HepG2 (cell line): ENCODE data around the gene ACYP2. TPM values are rescaled to one million over a fixed set of nuclear protein-coding genes. Genes with fewer than 3 reads are reported as not detected.

Experiments
- ARID2 ChIP-seq: sonication (generic); formaldehyde crosslinking; IDR thresholded peaks from 2 replicates; pipeline ENCODE4 v1.8.1; 2022; ENCODE audit warnings: mild to moderate bottlenecking, missing genetic modification reagents, borderline replicate concordance
- CEBPB ChIP-seq: IDR thresholded peaks from 2 replicates; pipeline ENCODE4 v1.6.1; 2011; ENCODE audit warnings: low read depth, low read length, improper control_type of control experiment, borderline replicate concordance
- CEBPG ChIP-seq: IDR thresholded peaks from 2 replicates; pipeline ENCODE4 v1.6.1; 2016
- ETV5 ChIP-seq: IDR thresholded peaks from 2 replicates; pipeline ENCODE4 v1.6.1; 2018; ENCODE audit warnings: missing biosample characterization, missing genetic modification reagents, inconsistent platforms, borderline replicate concordance
- ISL2 ChIP-seq: sonication (generic); formaldehyde crosslinking; IDR thresholded peaks from 2 replicates; pipeline ENCODE4 v1.5.0; 2020; ENCODE audit warnings: missing genetic modification reagents
- JDP2 ChIP-seq: sonication (generic); formaldehyde crosslinking; IDR thresholded peaks from 2 replicates; pipeline ENCODE4 v1.8.1; 2022; ENCODE audit warnings: missing genetic modification reagents, borderline replicate concordance
- MEF2D ChIP-seq: sonication (generic); formaldehyde crosslinking; IDR thresholded peaks from 2 replicates; pipeline ENCODE4 v1.5.1; 2020; ENCODE audit warnings: mild to moderate bottlenecking, missing genetic modification reagents
- MTA1 ChIP-seq: sonication (generic); formaldehyde crosslinking; IDR thresholded peaks from 2 replicates; pipeline ENCODE4 v1.4.0; 2020; ENCODE audit warnings: missing genetic modification reagents, mild to moderate bottlenecking, borderline replicate concordance
- PHB2 ChIP-seq: fragments of 450-650 bp; IDR thresholded peaks from 2 replicates; pipeline ENCODE4 v1.6.1; 2018; ENCODE audit not compliant: partially characterized antibody
- SALL1 ChIP-seq: sonication (generic); formaldehyde crosslinking; IDR thresholded peaks from 2 replicates; pipeline ENCODE4 v1.8.0; 2022; ENCODE audit warnings: mild to moderate bottlenecking, missing genetic modification reagents
- ZFYVE20 ChIP-seq: sonication (generic); formaldehyde crosslinking; IDR thresholded peaks from 2 replicates; pipeline ENCODE4 v1.8.0; 2023; ENCODE audit warnings: low read depth, mild to moderate bottlenecking, moderate library complexity, missing genetic modification reagents, borderline replicate concordance
- ZNF124 ChIP-seq: sonication (generic); formaldehyde crosslinking; IDR thresholded peaks from 2 replicates; pipeline ENCODE4 v1.4.0; 2020; ENCODE audit warnings: missing genetic modification reagents
- ZNF317 ChIP-seq: sonication (generic); formaldehyde crosslinking; IDR thresholded peaks from 2 replicates; pipeline ENCODE4 v1.5.0; 2020; ENCODE audit warnings: mild to moderate bottlenecking, missing genetic modification reagents
- ZNF350 ChIP-seq: sonication (generic); formaldehyde crosslinking; IDR thresholded peaks from 2 replicates; pipeline ENCODE4 v1.4.0; 2020; ENCODE audit warnings: mild to moderate bottlenecking, low read depth, missing genetic modification reagents, borderline replicate concordance
- ZNF484 ChIP-seq: sonication (generic); formaldehyde crosslinking; IDR thresholded peaks from 2 replicates; pipeline ENCODE4 v1.5.1; 2020; ENCODE audit warnings: mild to moderate bottlenecking, low read depth, missing genetic modification reagents, borderline replicate concordance
- ZNF549 ChIP-seq: sonication (generic); formaldehyde crosslinking; IDR thresholded peaks from 2 replicates; pipeline ENCODE4 v1.5.0; 2020; ENCODE audit warnings: missing genetic modification reagents
- ZNF749 ChIP-seq: sonication (generic); formaldehyde crosslinking; IDR thresholded peaks from 2 replicates; pipeline ENCODE4 v1.8.0; 2022; ENCODE audit warnings: mild to moderate bottlenecking, missing genetic modification reagents, moderate library complexity, borderline replicate concordance
- ZNF780A ChIP-seq: sonication (generic); formaldehyde crosslinking; IDR thresholded peaks from 2 replicates; pipeline ENCODE4 v1.8.0; 2022; ENCODE audit warnings: mild to moderate bottlenecking, missing genetic modification reagents, moderate library complexity
- ZNF839 ChIP-seq: sonication (generic); formaldehyde crosslinking; IDR thresholded peaks from 2 replicates; pipeline ENCODE4 v1.4.0; 2020; ENCODE audit warnings: missing genetic modification reagents, mild to moderate bottlenecking, borderline replicate concordance
- polyA plus RNA-seq, 8 experiments: library from polyadenylated mRNA; depleted of rRNA in 3 of 8; stranded (reverse) in 7 of 8; unstranded in 1 of 8; fragments of >200 nt; fragmentation: Illumina TruSeq in 4 of 8; extraction: Trizol in 4 of 8; gene quantifications; 2 replicates each; pipeline versions ENCODE4 v1.2.1 to v1.2.3, GENCODE V29; 2011 to 2016; ENCODE audit warnings: low read depth in 4 of 8, missing spikeins in 1 of 8, mixed read lengths in 1 of 8; ENCODE audit not compliant: insufficient read depth in 1 of 8
- total RNA-seq, 5 experiments: library from RNA; depleted of rRNA; stranded (reverse); fragments of >200 nt; fragmentation: Illumina TruSeq; extraction: Trizol; gene quantifications; 2 replicates each; pipeline ENCODE4 v1.2.3, GENCODE V29; 2016; ENCODE audit warnings: low read depth in 1 of 5
- TF ChIP-seq, protein P1 (sequence below): sonication (generic); formaldehyde crosslinking; IDR thresholded peaks from 2 replicates; pipeline ENCODE4 v1.5.0; 2020; ENCODE audit warnings: mild to moderate bottlenecking, missing genetic modification reagents
- TF ChIP-seq, protein P2 (sequence below): IDR thresholded peaks from 2 replicates; pipeline ENCODE4 v1.6.1; 2016; ENCODE audit warnings: mild to moderate bottlenecking, missing biosample characterization, missing genetic modification reagents
- TF ChIP-seq, protein P3 (sequence below): sonication (generic); formaldehyde crosslinking; IDR thresholded peaks from 2 replicates; pipeline ENCODE4 v1.4.0; 2020; ENCODE audit warnings: missing genetic modification reagents, low read depth, mild to moderate bottlenecking, borderline replicate concordance
- TF ChIP-seq, protein P4 (sequence below): sonication (generic); formaldehyde crosslinking; IDR thresholded peaks from 2 replicates; pipeline ENCODE4 v1.5.0; 2020; ENCODE audit warnings: mild to moderate bottlenecking, missing genetic modification reagents, borderline replicate concordance
- TF ChIP-seq, protein P5 (sequence below): sonication (generic); formaldehyde crosslinking; IDR thresholded peaks from 2 replicates; pipeline ENCODE4 v1.9.0; 2021; ENCODE audit warnings: missing genetic modification reagents, mild to moderate bottlenecking, borderline replicate concordance

ACYP2 gene
- total and polyA plus RNA-seq, 2 of the 13 experiments (the other 11 are each of a cell fraction or from before 2014, with no cell fraction given), result 12.3 to 12.7 TPM

DNA sequence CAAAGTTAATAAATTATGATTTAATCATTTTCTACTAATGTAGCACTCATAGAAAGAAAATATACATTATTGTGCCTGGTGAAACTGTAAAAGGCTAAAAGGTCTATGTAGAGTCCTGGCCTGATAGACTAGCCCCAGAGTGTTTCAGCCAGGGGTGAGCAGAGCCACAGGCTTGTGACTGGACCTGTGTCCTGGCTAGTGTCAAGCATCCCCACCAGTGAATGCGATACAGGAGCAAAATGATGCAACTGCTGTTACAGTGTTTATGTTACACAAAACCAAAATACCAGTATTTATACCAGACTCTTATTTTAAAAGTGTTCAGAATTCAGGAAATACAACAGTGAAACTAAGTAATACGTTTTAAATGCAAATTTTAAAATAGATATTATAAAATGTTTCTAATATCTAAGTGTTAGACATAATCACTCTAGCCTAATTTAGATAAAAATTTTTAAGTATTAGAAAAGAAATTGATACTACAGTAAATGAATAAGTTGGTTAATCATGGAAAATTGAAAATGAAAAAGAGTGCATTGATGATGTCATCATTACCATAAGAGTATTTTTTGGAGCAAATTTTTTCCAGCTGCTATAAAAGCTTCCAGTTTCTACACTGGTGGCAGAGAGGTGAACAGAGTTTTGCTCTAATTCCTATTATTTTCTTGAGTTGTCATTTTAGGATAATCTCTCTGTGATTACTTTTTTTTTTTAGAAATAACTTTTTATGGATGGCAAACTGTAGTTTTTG lies 146.8 kb downstream of the ACYP2 start (continued):
- TF ChIP-seq, protein P1, sequence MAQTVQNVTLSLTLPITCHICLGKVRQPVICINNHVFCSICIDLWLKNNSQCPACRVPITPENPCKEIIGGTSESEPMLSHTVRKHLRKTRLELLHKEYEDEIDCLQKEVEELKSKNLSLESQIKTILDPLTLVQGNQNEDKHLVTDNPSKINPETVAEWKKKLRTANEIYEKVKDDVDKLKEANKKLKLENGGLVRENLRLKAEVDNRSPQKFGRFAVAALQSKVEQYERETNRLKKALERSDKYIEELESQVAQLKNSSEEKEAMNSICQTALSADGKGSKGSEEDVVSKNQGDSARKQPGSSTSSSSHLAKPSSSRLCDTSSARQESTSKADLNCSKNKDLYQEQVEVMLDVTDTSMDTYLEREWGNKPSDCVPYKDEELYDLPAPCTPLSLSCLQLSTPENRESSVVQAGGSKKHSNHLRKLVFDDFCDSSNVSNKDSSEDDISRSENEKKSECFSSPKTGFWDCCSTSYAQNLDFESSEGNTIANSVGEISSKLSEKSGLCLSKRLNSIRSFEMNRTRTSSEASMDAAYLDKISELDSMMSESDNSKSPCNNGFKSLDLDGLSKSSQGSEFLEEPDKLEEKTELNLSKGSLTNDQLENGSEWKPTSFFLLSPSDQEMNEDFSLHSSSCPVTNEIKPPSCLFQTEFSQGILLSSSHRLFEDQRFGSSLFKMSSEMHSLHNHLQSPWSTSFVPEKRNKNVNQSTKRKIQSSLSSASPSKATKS, result no peak
- TF ChIP-seq MTA1 (CRISPR knock-in tag), result no peak
- no peak for TF ChIP-seq ZNF780A (CRISPR knock-in tag)
- TF ChIP-seq, protein P2, sequence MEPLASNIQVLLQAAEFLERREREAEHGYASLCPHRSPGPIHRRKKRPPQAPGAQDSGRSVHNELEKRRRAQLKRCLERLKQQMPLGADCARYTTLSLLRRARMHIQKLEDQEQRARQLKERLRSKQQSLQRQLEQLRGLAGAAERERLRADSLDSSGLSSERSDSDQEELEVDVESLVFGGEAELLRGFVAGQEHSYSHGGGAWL (CRISPR knock-in tag), result no peak
- no peak for TF ChIP-seq ZNF317 (CRISPR knock-in tag)
- TF ChIP-seq CEBPG (CRISPR knock-in tag), result peak; percentile 75
- TF ChIP-seq ZNF484 (CRISPR knock-in tag), result no peak
- TF ChIP-seq, protein P3, sequence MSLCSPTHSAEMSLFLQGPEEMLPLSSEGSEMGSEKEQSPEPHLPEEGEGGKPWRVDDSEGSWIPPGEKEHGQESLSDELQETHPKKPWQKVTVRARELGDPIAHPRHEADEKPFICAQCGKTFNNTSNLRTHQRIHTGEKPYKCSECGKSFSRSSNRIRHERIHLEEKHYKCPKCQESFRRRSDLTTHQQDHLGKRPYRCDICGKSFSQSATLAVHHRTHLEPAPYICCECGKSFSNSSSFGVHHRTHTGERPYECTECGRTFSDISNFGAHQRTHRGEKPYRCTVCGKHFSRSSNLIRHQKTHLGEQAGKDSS (CRISPR knock-in tag), result no peak
- no peak; the same call in 1 of the 2 replicates for TF ChIP-seq ARID2
- no peak for TF ChIP-seq JDP2
- TF ChIP-seq SALL1 (CRISPR knock-in tag), result 0 out of 2 replicates have a peak, but pooled peaks have one; percentile 24
- no peak for TF ChIP-seq ZNF124 (CRISPR knock-in tag)
- TF ChIP-seq ISL2 (CRISPR knock-in tag), result peak; percentile 12; the same call in 1 of the 2 replicates
- no peak for TF ChIP-seq PHB2
- no peak for TF ChIP-seq ZNF350
- TF ChIP-seq, protein P4, sequence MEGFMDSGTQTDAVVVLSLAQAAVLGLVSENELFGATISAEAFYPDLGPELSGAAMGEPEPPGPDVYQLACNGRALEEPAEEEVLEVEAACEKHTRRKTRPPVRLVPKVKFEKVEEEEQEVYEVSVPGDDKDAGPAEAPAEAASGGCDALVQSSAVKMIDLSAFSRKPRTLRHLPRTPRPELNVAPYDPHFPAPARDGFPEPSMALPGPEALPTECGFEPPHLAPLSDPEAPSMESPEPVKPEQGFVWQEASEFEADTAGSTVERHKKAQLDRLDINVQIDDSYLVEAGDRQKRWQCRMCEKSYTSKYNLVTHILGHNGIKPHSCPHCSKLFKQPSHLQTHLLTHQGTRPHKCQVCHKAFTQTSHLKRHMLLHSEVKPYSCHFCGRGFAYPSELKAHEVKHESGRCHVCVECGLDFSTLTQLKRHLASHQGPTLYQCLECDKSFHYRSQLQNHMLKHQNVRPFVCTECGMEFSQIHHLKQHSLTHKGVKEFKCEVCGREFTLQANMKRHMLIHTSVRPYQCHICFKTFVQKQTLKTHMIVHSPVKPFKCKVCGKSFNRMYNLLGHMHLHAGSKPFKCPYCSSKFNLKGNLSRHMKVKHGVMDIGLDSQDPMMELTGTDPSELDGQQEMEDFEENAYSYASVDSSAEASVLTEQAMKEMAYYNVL (CRISPR knock-in tag), result no peak
- TF ChIP-seq, protein P5, sequence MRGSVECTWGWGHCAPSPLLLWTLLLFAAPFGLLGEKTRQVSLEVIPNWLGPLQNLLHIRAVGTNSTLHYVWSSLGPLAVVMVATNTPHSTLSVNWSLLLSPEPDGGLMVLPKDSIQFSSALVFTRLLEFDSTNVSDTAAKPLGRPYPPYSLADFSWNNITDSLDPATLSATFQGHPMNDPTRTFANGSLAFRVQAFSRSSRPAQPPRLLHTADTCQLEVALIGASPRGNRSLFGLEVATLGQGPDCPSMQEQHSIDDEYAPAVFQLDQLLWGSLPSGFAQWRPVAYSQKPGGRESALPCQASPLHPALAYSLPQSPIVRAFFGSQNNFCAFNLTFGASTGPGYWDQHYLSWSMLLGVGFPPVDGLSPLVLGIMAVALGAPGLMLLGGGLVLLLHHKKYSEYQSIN, result no peak
- TF ChIP-seq ZFYVE20 (CRISPR knock-in tag), result no peak
- no peak for TF ChIP-seq ETV5 (CRISPR knock-in tag)
- TF ChIP-seq ZNF549 (CRISPR knock-in tag), result no peak
- no peak for TF ChIP-seq MEF2D (CRISPR knock-in tag)
- no peak for TF ChIP-seq ZNF749 (CRISPR knock-in tag)
- TF ChIP-seq CEBPB, result peak; percentile 69; the same call in 1 of the 2 replicates
- no peak for TF ChIP-seq ZNF839 (CRISPR knock-in tag)
